Endothelial cell of umbilical vein (primary cell): Measurements from ENCODE around the gene ETV6. TPM values are rescaled to one million over a fixed set of nuclear protein-coding genes. Genes with fewer than 3 reads are reported as not detected.

Experiments
- BruUV-seq: library from RNA; stranded (reverse); fragments of 400-500 nt; replicated peaks from 2 replicates; lab custom pipeline; 2021; lab: Mats Ljungman, UMichigan
- CTCF ChIA-PET: fragments of 300-600, 350-600 bp; sonication (Branson Sonifier 250); formaldehyde crosslinking; loops from one replicate; lab custom pipeline; 2021; ENCODE audit warnings: antibody characterized with exemption, inconsistent platforms; lab: Charles Lee
- POLR2A ChIA-PET: fragments of 300-600, 350-600 bp; sonication (Branson Sonifier 250); formaldehyde crosslinking; loops from one replicate; lab custom pipeline; 2021; ENCODE audit warnings: antibody characterized with exemption, inconsistent platforms; lab: Charles Lee
- DNase-seq: peaks from one replicate; pipeline ENCODE4 v3.0.0-alpha.2; 2011; ENCODE audit warnings: low read depth, low spot score
- FAIRE-seq: peaks from 2 replicates; lab custom pipeline; 2011; peaks lifted over from hg19 to GRCh38; lab: Jason Lieb, UNC
- H2AFZ ChIP-seq: 2 replicates; pipeline ENCODE4 v1.6.0; 2012; ENCODE audit warnings: low read depth, low read length, control low read depth, inconsistent platforms
- H3K27ac ChIP-seq: 2 replicates; pipeline ENCODE4 v1.5.1; 2011; ENCODE audit warnings: low read depth, mild to moderate bottlenecking, control low read depth, low read length, moderate library complexity; ENCODE audit not compliant: insufficient read depth
- H3K27me3 ChIP-seq, 2 experiments: 2 replicates each; pipeline versions ENCODE4 v1.6.0 to v1.6.1; 2011; ENCODE audit warnings: low read length in 2 of 2, mixed read lengths in 1 of 2; ENCODE audit not compliant: control insufficient read depth in 2 of 2, insufficient read depth in 2 of 2
- H3K36me3 ChIP-seq, 2 experiments: 2 replicates in 1 of 2; 3 replicates in 1 of 2; pipeline ENCODE4 v1.5.1; 2011; ENCODE audit warnings: low read length in 2 of 2, mild to moderate bottlenecking in 1 of 2, moderate library complexity in 1 of 2; ENCODE audit not compliant: control insufficient read depth in 2 of 2, insufficient read depth in 2 of 2; ENCODE audit errors: extremely low read depth in 1 of 2
- H3K4me1 ChIP-seq: 3 replicates; pipeline ENCODE4 v1.5.1; 2011; ENCODE audit warnings: mild to moderate bottlenecking, low read length; ENCODE audit not compliant: control insufficient read depth, insufficient read depth; ENCODE audit errors: extremely low read depth
- H3K4me2 ChIP-seq: 2 replicates; pipeline ENCODE4 v1.6.1; 2011; ENCODE audit warnings: low read length, control low read depth, mixed read lengths; ENCODE audit not compliant: insufficient read depth
- H3K4me3 ChIP-seq, 3 experiments: fragments of 200-600 bp in 1 of 3; sonication (generic), shearing (Covaris generic) in 1 of 3; replicated peaks in 1 of 3; 2 replicates each; pipeline ENCODE4 v1.5.1; 2011 to 2016; ENCODE audit warnings: control low read depth in 3 of 3, low read length in 3 of 3, mild to moderate bottlenecking in 2 of 3, inconsistent platforms in 1 of 3, low read depth in 1 of 3, moderate library complexity in 1 of 3; ENCODE audit not compliant: insufficient read depth in 1 of 3
- H3K79me2 ChIP-seq: 2 replicates; pipeline ENCODE4 v1.6.0; 2012; ENCODE audit warnings: low read length, inconsistent platforms; ENCODE audit not compliant: control insufficient read depth, insufficient read depth
- H3K9ac ChIP-seq: replicated peaks from 2 replicates; pipeline ENCODE3; 2011; ENCODE audit warnings: low read length, control low read depth; ENCODE audit not compliant: insufficient read depth; ENCODE audit errors: extremely low read depth
- H3K9me1 ChIP-seq: replicated peaks from 3 replicates; pipeline ENCODE4 v1.6.0; 2011; ENCODE audit warnings: mild to moderate bottlenecking, low read length; ENCODE audit not compliant: control insufficient read depth, insufficient read depth; ENCODE audit errors: extremely low read depth
- H3K9me3 ChIP-seq: replicated peaks from 2 replicates; pipeline ENCODE4 v1.5.1; 2012; ENCODE audit warnings: low read length, inconsistent platforms; ENCODE audit not compliant: control insufficient read depth, insufficient read depth
- H4K20me1 ChIP-seq: replicated peaks from 2 replicates; pipeline ENCODE3; 2011; ENCODE audit warnings: mild to moderate bottlenecking, low read length; ENCODE audit not compliant: control insufficient read depth, insufficient read depth; ENCODE audit errors: extremely low read depth
- CTCF ChIP-seq, 2 donors: IDR thresholded peaks; 1 replicate in 1 of 2; 2 replicates in 1 of 2; pipeline ENCODE4 v1.5.1; 2011; ENCODE audit warnings: low read length in 2 of 2, mild to moderate bottlenecking in 2 of 2, moderate library complexity in 2 of 2, control low read depth in 1 of 2, inconsistent platforms in 1 of 2, low read depth in 1 of 2; ENCODE audit not compliant: insufficient read depth in 1 of 2; ENCODE audit errors: extremely low read depth in 1 of 2
- POLR2AphosphoS5 ChIP-seq: IDR thresholded peaks from 2 replicates; pipeline ENCODE4 v1.6.1; 2012; ENCODE audit warnings: low read depth, mild to moderate bottlenecking, control low read depth, low read length, moderate library complexity; ENCODE audit not compliant: insufficient read depth
- dilution Hi-C: fragments of 300-500 bp; cut with MboI; formaldehyde crosslinking; loops from one replicate; pipeline ENCODE4 v1.15.0; 2019; ENCODE audit warnings: low sequenced_read_pairs; ENCODE audit not compliant: extremely low pct_ligation_motif_present
- intact Hi-C: fragments of 100-400 bp; cut with micrococcal nuclease; formaldehyde crosslinking; loops from one replicate; pipeline ENCODE4 v1.10.0; 2022
- polyA plus RNA-seq, 4 experiments: library from polyadenylated mRNA; depleted of rRNA in 3 of 4; stranded (reverse) in 3 of 4; unstranded in 1 of 4; fragments of >200 nt; gene quantifications; 2 replicates each; pipeline versions ENCODE4 v1.2.1 to v1.2.3, GENCODE V29; 2011 to 2012; ENCODE audit warnings: missing spikeins in 1 of 4
- total RNA-seq: library from RNA; stranded (reverse); gene quantifications from 2 replicates; pipeline ENCODE4 v1.2.3, GENCODE V29; 2021

ETV6 gene
- total and polyA plus RNA-seq, 2 donors (not counting 3 experiments of a cell fraction or from before 2014, with no cell fraction given): 15.9 to 57.1 TPM

- POLR2A ChIA-PET: interaction anchor here (0.6 kb wide), 1 partner anchor 14 kb away, joined by 3 read pairs; no protein-coding TSS in a partner anchor
- CTCF ChIA-PET: interaction anchor here (1.2 to 1.6 kb wide), 2 partner anchors 17 to 21 kb away, joined by 3 read pairs; no protein-coding TSS in a partner anchor
Measured at GRCh38 chr12:11752403-11753149, 103.1 kb downstream of the ETV6 start.

More at GRCh38 chr12:11752403-11753149, 103.1 kb downstream of the ETV6 start:
- Histone ChIP-seq H4K20me1 (no peaks in the 10 kb centered on the region), H3K36me3 (peaks cover 0 to 21% of the 10 kb centered on the region in 2 experiments), H3K27me3 (no peaks in the 10 kb centered on the region), H3K79me2 (peaks cover 31% of the 10 kb centered on the region), H3K9ac (no peak overlapping the region), H3K4me3 (no peak overlapping the region), H3K9me3 (no peaks in the 10 kb centered on the region), H3K9me1 (no peaks in the 10 kb centered on the region), H3K4me2 (no peak overlapping the region), H3K27ac (no peak overlapping the region), H2AFZ (no peak overlapping the region), H3K4me1 (peaks cover 7% of the 10 kb centered on the region)
- no peak for TF ChIP-seq POLR2AphosphoS5
- no peak for TF ChIP-seq CTCF (IDR thresholded peaks at IDR 0.05; ENCODE audit: extremely low read depth in 1 of 2, insufficient read depth in 1 of 2, low read depth in 1 of 2, low read length in 2 of 2)
- dilution Hi-C loops: no loop called here
- no peak for DNase-seq
- no peak for FAIRE-seq
- intact Hi-C loops: no loop called here
- no TSS peak for BruUV-seq
